GM19043 (cell line): ENCODE results near the gene ZNF280B.
"Not testable (repeated sequence)": the region's sequence is repeated elsewhere in the genome, so short reads cannot be mapped to it uniquely, and the experiment has no call there.

Source experiments
- ATAC-seq: cut with Tn5 transposase; IDR thresholded peaks from one replicate; pipeline ENCODE4 v1.9.1; 2021; ENCODE audit warnings: low read depth; ENCODE audit not compliant: unreplicated experiment

Gene ZNF280B

GRCh38 chr22:22510833-22511232, 2.3 kb upstream of the ZNF280B start:
- not testable (repeated sequence) for ATAC-seq

DNA sequence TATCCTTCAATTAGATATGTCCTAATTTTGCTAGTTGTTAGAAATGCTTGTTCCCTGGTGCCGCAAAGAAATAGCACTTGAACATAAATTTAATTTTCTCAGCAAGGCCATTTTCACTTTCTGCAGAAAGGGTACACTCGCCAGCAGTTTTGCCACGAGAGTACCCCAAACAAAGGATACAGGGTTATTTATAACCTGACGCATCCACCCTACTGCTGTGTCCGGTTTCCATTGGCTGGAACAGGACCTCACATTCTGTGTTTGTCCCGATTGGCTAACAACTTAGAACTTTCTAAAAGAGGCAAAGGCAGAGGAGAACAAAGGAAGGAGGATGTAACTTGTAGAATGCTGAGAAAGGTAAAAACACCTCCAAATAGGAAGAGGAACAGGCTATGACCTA, 1.4 kb upstream of the ZNF280B start:
- ATAC-seq = not testable (repeated sequence)

GRCh38 chr22:22507743-22508273, 734 bp downstream of the ZNF280B start:
- no peak for ATAC-seq

DNA sequence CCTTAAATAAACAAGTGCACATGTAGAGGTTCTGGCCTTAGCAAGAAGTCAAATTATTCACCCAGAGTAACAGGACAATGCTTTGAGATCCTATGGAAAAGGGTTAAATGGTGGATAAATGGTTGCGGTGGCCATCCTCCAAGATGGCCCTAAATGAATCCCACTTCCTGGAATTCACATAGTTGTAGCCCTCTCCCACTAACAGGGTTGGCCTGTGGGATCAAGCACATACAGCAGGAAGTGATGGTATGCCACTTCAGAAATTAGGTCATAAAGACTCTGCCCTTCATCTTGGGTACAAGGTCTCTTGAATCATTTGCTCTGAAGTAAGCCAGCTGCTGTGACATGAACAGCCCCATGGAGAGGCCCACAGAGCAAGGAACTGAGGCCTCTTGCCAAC, 1.8 kb downstream of the ZNF280B start:
- ATAC-seq = no peak

- no peak for ATAC-seq
Observed at GRCh38 chr22:22498267-22498666, 10.3 kb downstream of the ZNF280B start.

- ATAC-seq = not testable (repeated sequence)
Observed at GRCh38 chr22:22491589-22491988, 17.0 kb downstream of the ZNF280B start.

- ATAC-seq = no peak
Observed at GRCh38 chr22:22488736-22489135, 19.8 kb downstream of the ZNF280B start.

DNA sequence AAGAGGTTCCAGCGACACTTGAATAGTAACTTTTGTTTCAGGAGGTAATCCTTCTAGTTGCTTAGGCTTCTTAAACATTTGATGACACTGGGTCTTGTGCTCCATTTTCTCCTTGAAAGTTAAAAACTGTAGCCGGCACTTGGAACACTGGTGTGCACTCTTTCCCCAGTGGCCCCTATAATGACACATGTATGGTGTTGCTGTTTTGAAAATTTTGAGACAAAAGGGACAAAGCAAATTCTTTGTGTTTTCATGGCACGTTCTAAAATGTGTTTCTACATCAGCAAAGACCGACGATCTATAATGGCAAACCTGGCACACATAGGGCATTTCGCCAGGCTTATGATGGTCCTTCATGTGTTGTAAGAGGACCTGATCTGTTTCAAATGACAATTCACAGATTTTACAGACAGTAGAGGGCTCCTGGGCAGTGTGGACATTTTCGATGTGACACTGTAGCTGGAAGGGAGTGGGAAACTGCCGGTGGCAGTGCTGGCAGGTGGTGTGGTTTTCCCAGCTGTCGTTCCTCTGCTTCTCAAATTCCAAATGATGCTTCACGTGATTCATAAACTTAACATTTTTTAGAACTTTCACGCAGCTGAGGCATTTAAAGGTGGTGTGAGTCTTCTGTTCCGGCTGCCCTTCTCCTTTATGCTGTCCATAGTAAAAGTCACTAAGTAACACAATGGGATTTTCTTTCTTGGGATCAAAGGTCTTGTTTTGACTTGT, 20.5 kb downstream of the ZNF280B start:
- ATAC-seq = no peak

DNA sequence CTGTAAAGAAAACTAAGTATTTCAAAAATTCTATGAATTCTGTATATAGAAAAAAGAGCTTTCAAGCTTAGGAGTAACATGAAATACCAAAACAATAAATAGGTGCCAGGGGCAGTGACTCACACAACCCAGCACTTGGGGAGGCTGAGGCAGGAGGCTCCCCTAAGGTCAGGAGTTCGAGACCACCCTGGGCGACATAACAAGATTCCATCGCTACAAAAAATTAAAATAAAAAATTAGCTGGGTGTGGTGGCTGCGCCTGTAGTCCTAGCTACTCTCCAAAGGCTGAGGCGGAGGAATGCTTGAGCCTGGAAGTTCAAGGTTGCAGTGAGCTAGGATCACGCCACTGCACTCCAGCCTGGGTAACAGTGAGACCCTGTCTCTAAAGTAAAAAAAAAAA, 21.5 kb downstream of the ZNF280B start:
- ATAC-seq = no peak

DNA sequence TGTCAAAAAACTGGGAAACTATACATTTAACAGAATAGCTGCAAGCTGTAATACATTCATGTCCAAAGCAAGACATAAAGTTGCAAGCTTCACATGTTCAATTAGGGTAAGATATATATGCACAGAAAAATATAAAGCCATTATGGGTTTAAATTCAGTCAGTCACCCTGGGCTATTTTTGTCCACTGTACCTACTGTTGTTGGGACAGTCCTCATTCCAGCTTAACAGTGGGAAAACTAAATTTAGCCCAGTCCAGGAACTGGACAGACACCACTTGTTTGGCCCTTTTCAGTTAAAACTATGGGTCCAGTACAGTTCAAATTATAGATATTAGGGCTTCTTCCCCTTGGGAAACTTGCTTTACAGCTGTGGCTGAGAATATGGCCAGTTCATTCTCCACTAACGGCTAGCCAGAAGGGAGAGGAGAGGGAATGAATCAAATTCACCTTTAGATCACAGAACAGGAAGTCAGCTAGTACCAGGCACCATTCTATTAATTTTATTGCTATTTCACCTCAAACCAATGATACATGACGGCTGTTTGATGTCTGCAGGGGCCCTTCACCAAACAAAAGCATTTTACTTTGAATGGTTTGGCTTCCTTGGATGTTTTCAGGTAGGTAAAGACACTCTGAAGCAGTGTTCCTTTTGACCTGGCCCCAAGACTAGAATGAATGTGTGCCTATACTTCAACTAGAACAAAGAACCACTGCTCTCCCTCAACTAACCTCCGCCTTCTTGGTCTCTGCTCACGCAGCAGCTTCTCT, 22.2 kb downstream of the ZNF280B start:
- ATAC-seq = no peak

DNA sequence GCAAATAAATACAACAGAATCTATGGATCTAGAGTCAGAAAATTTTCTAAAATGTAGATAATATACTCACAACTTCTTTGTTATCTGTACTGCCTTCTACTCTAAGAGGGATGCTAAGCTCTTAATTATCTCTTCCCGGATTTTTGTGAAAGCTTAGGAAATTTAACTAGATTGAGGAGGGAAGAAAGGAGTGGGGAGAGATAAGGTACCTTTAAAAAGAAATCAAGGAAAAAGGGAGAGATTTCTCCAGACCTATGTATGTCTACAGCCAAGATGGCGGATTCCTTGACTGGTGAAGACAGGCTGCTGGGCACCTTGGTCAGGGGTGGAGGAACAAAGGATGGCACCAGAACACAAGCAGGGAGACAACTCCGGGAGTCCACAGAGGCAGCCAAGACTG, 23.0 kb downstream of the ZNF280B start:
- no peak for ATAC-seq

GRCh38 chr22:22484023-22484422, 24.5 kb downstream of the ZNF280B start:
- no peak for ATAC-seq

- ATAC-seq = no peak
Observed at GRCh38 chr22:22480940-22481339, 27.6 kb downstream of the ZNF280B start.

DNA sequence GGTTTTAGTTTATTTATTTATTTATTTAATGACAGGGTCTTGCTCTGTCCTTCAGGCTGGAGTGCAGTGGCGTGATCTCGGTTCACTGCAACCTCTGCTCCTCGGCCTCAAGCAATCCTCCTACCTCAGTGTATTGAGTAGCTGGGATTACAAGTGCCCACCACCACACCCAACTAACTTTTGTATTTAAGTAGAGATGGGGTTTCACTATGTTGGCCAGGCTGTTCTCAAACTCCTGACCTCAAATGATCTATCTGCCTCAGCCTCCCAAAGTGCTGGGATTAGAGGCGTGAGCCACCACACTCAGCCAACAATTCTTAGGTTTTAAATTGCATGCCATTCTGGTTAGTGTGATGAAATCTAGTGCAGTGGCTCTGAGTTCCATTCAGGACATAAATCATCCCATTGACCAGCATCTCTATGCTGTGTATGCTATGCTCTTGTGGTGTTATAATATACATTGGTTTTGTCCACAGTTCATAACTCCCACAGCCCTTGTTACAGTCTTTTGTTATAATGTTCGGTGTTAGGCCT, 28.5 kb downstream of the ZNF280B start:
- no peak for ATAC-seq

GRCh38 chr22:22479116-22479515, 29.4 kb downstream of the ZNF280B start:
- no peak for ATAC-seq

DNA sequence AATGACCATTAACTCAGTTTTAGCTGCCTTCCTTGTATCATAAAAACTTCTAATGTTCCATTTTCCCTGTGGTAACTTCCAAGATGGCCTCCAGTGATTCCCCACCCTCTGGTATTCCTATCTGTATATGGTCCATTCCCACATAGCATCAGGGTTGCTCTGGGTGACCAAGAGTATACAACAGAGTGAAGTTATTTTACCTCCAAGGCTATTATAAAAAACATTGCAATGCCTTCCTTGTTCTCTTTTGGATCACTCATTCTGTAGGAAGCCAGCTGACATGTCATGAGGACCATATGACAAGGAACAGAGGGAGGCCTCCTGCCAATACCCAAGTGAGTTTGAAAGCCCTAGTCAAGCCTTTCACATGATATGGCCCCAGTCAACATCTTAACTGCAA, 30.1 kb downstream of the ZNF280B start:
- ATAC-seq = no peak

GRCh38 chr22:22474733-22475132, 33.8 kb downstream of the ZNF280B start:
- no peak for ATAC-seq

GRCh38 chr22:22471104-22471503, 37.4 kb downstream of the ZNF280B start:
- ATAC-seq = not testable (repeated sequence)

GRCh38 chr22:22469527-22469926, 39.0 kb downstream of the ZNF280B start:
- ATAC-seq = no peak

DNA sequence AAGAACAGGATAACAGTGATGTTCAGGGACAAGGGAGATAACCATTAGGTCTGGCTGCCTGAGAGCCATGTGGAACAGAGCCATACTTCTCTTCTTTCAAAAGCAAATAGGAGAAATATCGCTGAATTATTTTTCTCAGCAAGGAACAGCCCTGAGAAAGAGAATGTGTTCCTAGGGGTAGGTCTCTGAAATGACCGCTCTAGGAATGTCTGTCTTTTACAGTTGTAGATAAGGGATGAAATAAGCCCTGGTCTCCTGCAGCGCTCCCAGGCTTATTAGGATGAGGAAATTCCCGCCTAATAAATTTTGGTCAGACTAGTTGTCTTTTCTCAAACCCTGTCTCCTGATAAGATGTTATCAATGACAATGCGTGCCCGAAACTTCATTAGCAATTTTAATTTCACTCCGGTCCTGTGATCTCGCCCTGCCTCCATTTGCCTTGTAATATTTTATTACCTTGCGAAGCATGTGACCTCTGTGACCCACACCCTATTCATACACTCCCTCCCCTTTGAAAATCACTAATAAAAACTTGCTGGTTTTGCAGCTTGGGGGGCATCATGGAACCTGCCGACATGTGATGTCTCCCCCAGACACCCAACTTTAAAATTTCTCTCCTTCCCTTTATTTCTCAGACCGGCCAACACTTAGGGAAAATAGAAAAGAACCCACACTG, 39.6 kb downstream of the ZNF280B start:
- not testable (repeated sequence) for ATAC-seq

- ATAC-seq = no peak
Observed at GRCh38 chr22:22467112-22467511, 41.4 kb downstream of the ZNF280B start.
